HG03565 (cell line): ENCODE data around the gene GLI1.

ENCODE experiments used
- ATAC-seq: cut with Tn5 transposase; IDR thresholded peaks from one replicate; pipeline ENCODE4 v1.9.1; 2021; ENCODE audit warnings: mild to moderate bottlenecking, moderate library complexity; ENCODE audit not compliant: unreplicated experiment

The GLI1 gene

DNA sequence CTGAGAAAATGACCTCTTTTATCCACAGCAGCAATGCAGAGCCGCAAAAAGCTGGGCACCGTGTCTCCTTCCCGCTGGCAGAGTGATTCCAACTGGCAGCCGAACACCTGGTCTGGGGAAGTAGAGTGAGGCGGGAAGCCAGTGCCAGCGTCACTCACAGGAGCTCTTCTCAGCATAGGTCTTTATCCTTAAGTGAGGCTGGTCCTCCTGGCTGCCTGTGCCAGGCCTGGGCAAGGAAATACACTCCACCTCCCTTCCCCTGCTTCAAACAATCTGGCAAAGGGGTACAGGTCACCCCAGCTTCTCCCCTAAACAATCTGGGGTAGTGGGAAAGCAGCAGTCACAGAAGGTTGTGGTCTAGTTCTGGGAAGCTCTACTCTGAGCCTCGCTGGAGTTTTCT lies 15.3 kb downstream of the GLI1 start:
- no peak for ATAC-seq

GRCh38 chr12:57475271-57476161 lies 15.9 kb downstream of the GLI1 start:
- no peak for ATAC-seq

DNA sequence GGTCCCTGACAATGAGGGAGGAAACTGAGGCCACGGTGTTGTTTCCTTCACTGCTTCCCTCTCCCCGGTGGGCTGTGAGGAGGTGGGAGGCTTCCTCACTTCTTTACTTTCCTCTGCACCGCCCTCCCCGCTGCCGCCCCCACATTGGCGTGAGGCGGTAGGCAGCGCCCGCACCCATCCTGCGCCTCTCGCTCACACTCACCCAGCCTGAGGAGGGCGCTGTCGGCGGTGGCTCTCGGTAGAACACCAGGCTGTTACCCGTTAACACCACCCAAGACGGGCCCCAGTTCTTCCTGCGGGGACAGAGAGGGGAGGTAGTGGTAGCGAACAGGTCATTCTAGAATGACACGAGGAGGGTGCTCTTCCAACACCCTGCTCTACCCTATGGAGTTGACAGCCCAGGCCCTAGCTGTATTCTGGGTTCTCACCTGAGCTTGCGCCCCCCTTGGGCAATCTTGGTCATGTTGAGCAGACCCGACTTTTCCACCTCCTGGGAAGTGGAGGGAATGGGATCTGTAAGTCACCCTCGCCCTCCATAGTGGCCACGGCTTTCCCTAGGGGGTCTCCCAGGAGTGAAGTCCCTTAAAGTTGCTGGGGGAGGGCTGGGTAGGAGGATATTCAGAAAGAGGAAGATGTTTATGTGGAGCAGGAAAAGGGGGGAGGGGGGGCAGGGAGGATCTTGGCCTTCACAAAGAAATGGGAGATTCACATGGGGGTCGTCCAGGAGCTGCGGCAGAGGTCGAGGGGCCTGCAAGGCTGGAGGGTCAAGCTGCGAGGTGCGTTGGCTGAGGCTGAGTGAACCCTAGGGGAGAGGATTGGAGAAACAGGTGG lies 16.8 kb downstream of the GLI1 start:
- no peak for ATAC-seq

GRCh38 chr12:57476993-57477709 lies 17.6 kb downstream of the GLI1 start:
- ATAC-seq, result no peak

GRCh38 chr12:57477710-57478681 lies 18.4 kb downstream of the GLI1 start:
- ATAC-seq, result no peak

DNA sequence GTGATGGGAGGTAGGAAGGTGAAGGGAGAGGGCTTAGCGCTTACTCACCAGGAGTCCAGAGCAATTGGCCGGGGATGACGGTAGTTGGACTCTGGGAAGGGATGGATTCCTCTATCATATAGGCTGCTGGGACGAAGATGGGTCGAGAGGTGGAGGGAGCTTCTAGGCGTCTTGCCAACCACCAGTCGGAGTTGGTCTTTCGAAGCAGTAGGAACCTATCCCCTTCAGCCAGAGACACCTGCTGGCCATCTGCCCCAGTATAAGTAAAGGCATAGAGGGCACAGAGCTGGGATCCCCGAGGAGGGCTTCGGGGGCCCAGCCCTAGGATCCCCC lies 19.4 kb downstream of the GLI1 start:
- no peak for ATAC-seq

GRCh38 chr12:57479376-57480115 lies 20.0 kb downstream of the GLI1 start, which contains the start of gene ARHGAP9:
Gene ARHGAP9 (minus strand): TSS chr12:57479866. CDS start chr12:57479406, 460 bp downstream.
- no peak for ATAC-seq

DNA sequence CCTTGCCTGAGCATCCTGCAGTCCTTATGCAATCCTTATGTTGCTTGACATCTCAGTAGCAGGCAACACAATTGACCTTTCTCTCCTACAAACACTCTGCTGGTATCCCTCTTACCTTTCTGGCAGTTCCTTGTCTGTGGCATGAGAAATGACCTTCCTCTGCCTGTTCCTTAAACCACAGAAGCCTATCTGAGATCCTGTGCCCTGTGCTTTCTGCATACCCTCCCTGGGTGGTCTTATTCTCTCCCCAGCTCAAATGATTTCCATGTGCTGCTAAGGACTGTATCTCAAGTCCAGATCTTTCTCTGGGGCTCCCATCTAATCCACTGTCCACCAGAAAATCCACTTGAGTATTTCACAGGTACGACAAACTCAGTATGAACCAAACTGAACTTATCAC lies 22.1 kb downstream of the GLI1 start:
- no peak for ATAC-seq

DNA sequence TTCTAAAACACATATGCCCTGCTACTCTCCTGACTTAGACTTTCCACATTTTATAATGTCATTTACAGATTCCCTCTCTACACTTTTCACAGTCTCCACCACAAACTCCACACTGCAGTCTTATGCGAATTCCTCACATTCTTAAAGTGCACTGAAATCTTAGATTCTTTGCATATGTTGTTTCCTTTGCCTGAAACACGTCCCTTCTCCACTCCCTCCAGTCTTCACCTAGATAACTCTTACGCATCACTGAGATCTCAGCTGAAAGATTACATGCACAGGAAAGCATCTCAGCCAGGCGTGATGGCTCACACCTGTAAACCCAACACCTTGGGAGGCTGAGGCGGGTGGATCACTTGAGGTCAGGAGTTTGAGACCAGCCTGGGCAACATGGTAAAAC lies 23.9 kb downstream of the GLI1 start:
- ATAC-seq, result no peak

- no peak for ATAC-seq
These were observed 26.1 kb downstream of the GLI1 start for GRCh38 chr12:57485695-57486094.

- no peak for ATAC-seq
These were observed 27.5 kb downstream of the GLI1 start for GRCh38 chr12:57487055-57487596.

GRCh38 chr12:57487597-57488401 lies 28.2 kb downstream of the GLI1 start, which contains the start of gene MARS1:
Gene MARS1 (plus strand): TSS chr12:57488068. CDS start chr12:57488091, 23 bp downstream.
- peak; percentile 99 for ATAC-seq

GRCh38 chr12:57488402-57489156 lies 29.0 kb downstream of the GLI1 start:
- ATAC-seq, result no peak

DNA sequence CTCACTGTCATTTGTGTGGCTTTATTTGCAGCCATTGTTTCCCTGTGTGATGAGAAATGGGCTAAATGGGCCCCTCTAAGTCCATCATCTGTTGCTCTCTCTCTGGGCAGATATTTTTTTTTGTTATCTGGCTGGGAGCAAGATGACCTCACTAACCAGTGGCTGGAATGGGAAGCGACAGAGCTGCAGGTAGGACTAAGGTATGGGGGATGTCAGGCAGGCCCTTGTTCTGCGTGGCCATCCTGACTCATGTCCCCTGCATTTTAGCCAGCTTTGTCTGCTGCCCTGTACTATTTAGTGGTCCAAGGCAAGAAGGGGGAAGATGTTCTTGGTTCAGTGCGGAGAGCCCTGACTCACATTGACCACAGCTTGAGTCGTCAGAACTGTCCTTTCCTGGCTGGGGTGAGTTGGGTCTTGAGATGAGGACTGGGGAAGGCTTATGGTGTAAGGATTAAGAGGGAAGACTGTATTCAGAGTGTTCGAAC lies 29.6 kb downstream of the GLI1 start:
- ATAC-seq, result no peak

DNA sequence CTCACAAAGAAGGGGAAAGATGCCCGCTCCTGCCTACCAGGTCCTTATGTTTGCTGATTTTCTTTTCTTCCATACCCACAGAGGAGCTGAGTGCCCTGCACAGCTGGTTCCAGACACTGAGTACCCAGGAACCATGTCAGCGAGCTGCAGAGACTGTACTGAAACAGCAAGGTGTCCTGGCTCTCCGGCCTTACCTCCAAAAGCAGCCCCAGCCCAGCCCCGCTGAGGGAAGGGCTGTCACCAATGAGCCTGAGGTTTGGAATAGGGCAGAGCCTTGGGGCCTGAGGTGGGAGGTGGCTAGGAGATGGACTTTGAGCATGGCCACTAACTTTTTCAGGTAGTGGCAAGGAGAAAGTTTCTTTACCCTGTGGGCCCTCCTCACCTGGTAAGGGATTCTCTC lies 30.5 kb downstream of the GLI1 start:
- no peak for ATAC-seq

GRCh38 chr12:57491393-57492280 lies 32.1 kb downstream of the GLI1 start:
- ATAC-seq, result no peak
